GM12875 (cell line): ENCODE measurements around the gene HMCN1.

ENCODE experiments used
- H3K4me3 ChIP-seq: one replicate; pipeline ENCODE4 v1.5.1; 2011; ENCODE audit warnings: low read depth, low read length, control low read depth
- CTCF ChIP-seq: IDR thresholded peaks from 2 replicates; pipeline ENCODE4 v1.5.1; 2011; ENCODE audit warnings: low read depth, mild to moderate bottlenecking, control low read depth, inconsistent platforms, low read length, moderate library complexity, borderline replicate concordance; ENCODE audit not compliant: insufficient read depth

Gene HMCN1

GRCh38 chr1:186102107-186102506 lies 367.9 kb downstream of the HMCN1 start:
- H3K4me3 ChIP-seq: no peak overlapping the region
- TF ChIP-seq CTCF: no peak

DNA sequence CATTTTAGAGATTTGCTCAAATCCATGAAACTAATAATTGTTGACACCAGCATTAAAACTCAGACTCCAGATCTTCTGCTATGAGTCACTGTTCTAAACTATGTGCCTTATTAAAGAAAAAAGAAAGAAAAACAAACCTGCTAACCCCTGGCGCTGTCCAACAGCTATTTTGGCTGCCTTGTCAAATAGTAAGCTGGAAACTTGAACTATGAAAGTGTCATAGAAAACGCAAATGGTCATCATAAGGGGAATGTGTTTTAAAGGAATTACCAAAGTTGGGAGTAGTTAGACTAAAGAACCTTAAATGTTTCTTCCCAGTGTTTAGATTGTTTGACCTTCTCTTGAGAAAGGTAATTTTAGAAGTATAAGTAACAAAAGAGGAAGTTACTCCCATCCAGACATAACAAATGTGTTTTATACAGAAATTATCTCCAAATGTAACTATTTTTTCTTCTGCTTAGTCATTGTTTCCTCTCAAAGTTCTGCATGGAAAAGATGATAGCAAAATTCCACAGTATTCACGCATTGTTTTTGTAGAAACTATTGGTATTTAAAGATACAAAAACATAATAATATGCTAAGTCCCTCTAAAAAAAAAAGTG lies 368.5 kb downstream of the HMCN1 start:
- no peak for TF ChIP-seq CTCF
- no peak overlapping the region for H3K4me3 ChIP-seq

- no peak for TF ChIP-seq CTCF
- no peak overlapping the region for H3K4me3 ChIP-seq
Observed at GRCh38 chr1:186104459-186104858, 370.3 kb downstream of the HMCN1 start.

GRCh38 chr1:186112280-186112679 lies 378.1 kb downstream of the HMCN1 start:
- H3K4me3 ChIP-seq: no peak overlapping the region
- TF ChIP-seq CTCF: no peak

DNA sequence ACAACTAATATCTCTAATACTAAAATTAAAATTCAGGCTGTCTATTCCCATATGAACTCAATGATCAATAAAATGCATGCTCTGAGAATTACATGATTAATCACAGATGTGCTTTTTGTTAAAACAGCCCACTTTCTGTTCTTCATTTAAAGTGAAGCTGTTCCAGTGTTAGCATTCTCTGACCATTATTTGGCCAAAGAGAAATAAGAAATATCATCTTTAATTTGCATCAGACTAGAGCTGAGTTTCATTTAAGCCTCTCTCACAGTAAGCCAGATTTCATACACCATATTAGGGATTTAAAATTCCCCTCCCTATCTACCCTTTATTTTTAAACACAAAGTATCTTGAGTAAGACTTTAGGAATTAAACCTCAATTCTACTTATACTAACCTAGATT lies 379.3 kb downstream of the HMCN1 start:
- H3K4me3 ChIP-seq: no peak overlapping the region
- TF ChIP-seq CTCF: no peak

- H3K4me3 ChIP-seq: no peak overlapping the region
- no peak for TF ChIP-seq CTCF
Observed at GRCh38 chr1:186118724-186119123, 384.5 kb downstream of the HMCN1 start.

- H3K4me3 ChIP-seq: no peak overlapping the region
- no peak for TF ChIP-seq CTCF
Observed at GRCh38 chr1:186122837-186123236, 388.6 kb downstream of the HMCN1 start.
